K562 (cell line): ENCODE measurements around the gene CCDC194. TPM values are rescaled to one million over a fixed set of nuclear protein-coding genes. Genes with fewer than 3 reads are reported as not detected.

Experiments
- BCOR ChIP-seq: fragments of 450-650 bp; IDR thresholded peaks from 2 replicates; pipeline ENCODE4 v1.6.1; 2016
- BRD4 ChIP-seq: fragments of 200-600 bp; sonication (generic); IDR thresholded peaks from 2 replicates; pipeline ENCODE4 v1.6.1; 2017; ENCODE audit warnings: inconsistent platforms
- CAMTA2 ChIP-seq: fragments of 250-450 bp; sonication (Bioruptor Pico); conservative IDR thresholded peaks from 2 replicates; pipeline ENCODE4 v1.5.1; 2022
- CHD1 ChIP-seq: fragments of 200-600 bp; sonication (generic); IDR thresholded peaks from one replicate; pipeline ENCODE4 v1.6.1; 2012; ENCODE audit warnings: mild to moderate bottlenecking, moderate library complexity, low read length, inconsistent platforms
- CREB3L1 ChIP-seq: fragments of 450-650 bp; IDR thresholded peaks from 2 replicates; pipeline ENCODE4 v1.6.1; 2014; ENCODE audit warnings: low read depth, mild to moderate bottlenecking, moderate library complexity, borderline replicate concordance
- CREBBP ChIP-seq: IDR thresholded peaks from one replicate; pipeline ENCODE4 v1.6.1; 2012; ENCODE audit warnings: low read depth, mild to moderate bottlenecking, control low read depth, inconsistent platforms, low read length
- EHMT2 ChIP-seq: fragments of 450-650 bp; IDR thresholded peaks from 2 replicates; pipeline ENCODE4 v1.6.1; 2018; ENCODE audit warnings: antibody characterized with exemption
- ESRRB ChIP-seq: fragments of 250-450 bp; sonication (Bioruptor Pico); IDR thresholded peaks from 2 replicates; pipeline ENCODE4 v1.5.0; 2020; ENCODE audit warnings: mild to moderate bottlenecking, moderate library complexity, borderline replicate concordance
- FOXK2 ChIP-seq, 2 experiments: fragments of 450-650 bp; IDR thresholded peaks in 1 of 2; conservative IDR thresholded peaks in 1 of 2; 2 replicates each; pipeline ENCODE4 v1.6.1; 2016; ENCODE audit warnings: low read depth in 2 of 2, mild to moderate bottlenecking in 1 of 2
- GABPB1 ChIP-seq: sonication (generic); formaldehyde crosslinking; IDR thresholded peaks from 2 replicates; pipeline ENCODE4 v1.8.0; 2022; ENCODE audit warnings: mild to moderate bottlenecking, missing genetic modification reagents
- GMEB1 ChIP-seq: fragments of 250-450 bp; sonication (Bioruptor Pico); IDR thresholded peaks from 2 replicates; pipeline ENCODE4 v1.4.0; 2020; ENCODE audit warnings: mild to moderate bottlenecking
- HSF4 ChIP-seq: fragments of 250-450 bp; sonication (Bioruptor Pico); IDR thresholded peaks from 2 replicates; pipeline ENCODE4 v2.1.2; 2022; ENCODE audit warnings: mild to moderate bottlenecking, moderate library complexity, borderline replicate concordance
- KAT2B ChIP-seq: IDR thresholded peaks from one replicate; pipeline ENCODE4 v1.6.1; 2012; ENCODE audit warnings: low read depth, mild to moderate bottlenecking, control low read depth, inconsistent platforms, low read length, moderate library complexity
- LCOR ChIP-seq: sonication (generic); formaldehyde crosslinking; IDR thresholded peaks from 2 replicates; pipeline ENCODE4 v1.8.0; 2022; ENCODE audit warnings: mild to moderate bottlenecking, missing genetic modification reagents
- MBD2 ChIP-seq: sonication (generic); IDR thresholded peaks from 2 replicates; pipeline ENCODE4 v1.6.1; 2016; ENCODE audit warnings: low read depth, borderline replicate concordance
- MXD1 ChIP-seq: fragments of 250-450 bp; sonication (Bioruptor Pico); IDR thresholded peaks from 2 replicates; pipeline ENCODE4 v1.8.0; 2021; ENCODE audit warnings: borderline replicate concordance, mild to moderate bottlenecking, moderate library complexity; ENCODE audit not compliant: poor library complexity, severe bottlenecking
- NCOR1 ChIP-seq: fragments of 450-650 bp; IDR thresholded peaks from 2 replicates; pipeline ENCODE4 v1.6.1; 2016; ENCODE audit warnings: mild to moderate bottlenecking, moderate library complexity
- SP2 ChIP-seq: IDR thresholded peaks from 2 replicates; pipeline ENCODE4 v1.6.1; 2011; ENCODE audit warnings: mild to moderate bottlenecking, low read depth, low read length, moderate library complexity; ENCODE audit not compliant: poor library complexity, severe bottlenecking; ENCODE audit errors: extremely low read depth
- STAG1 ChIP-seq: sonication (generic); formaldehyde crosslinking; IDR thresholded peaks from 2 replicates; pipeline ENCODE4 v1.5.0; 2020; ENCODE audit warnings: missing genetic modification reagents, borderline replicate concordance
- TEAD2 ChIP-seq: fragments of 450-650 bp; IDR thresholded peaks from 2 replicates; pipeline ENCODE4 v1.6.1; 2016; ENCODE audit warnings: missing genetic modification characterization, control low read depth, missing compliant biosample characterization
- ZMIZ1 ChIP-seq, 2 experiments: fragments of 150-350 bp in 1 of 2; IDR thresholded peaks; 2 replicates each; pipeline ENCODE4 v1.6.1; 2012 to 2016; ENCODE audit warnings: low read depth in 2 of 2, low read length in 2 of 2, mild to moderate bottlenecking in 1 of 2, moderate library complexity in 1 of 2
- ZNF583 ChIP-seq: fragments of 250-450 bp; sonication (Bioruptor Pico); IDR thresholded peaks from 2 replicates; pipeline ENCODE4 v1.4.0; 2020
- ZNF780A ChIP-seq: fragments of 250-450 bp; sonication (Bioruptor Pico); IDR thresholded peaks from 2 replicates; pipeline ENCODE4 v1.5.0; 2021; ENCODE audit warnings: mild to moderate bottlenecking
- ZNF830 ChIP-seq: fragments of 250-450 bp; sonication (Bioruptor Pico); IDR thresholded peaks from 2 replicates; pipeline ENCODE4 v1.5.0; 2021; ENCODE audit warnings: mild to moderate bottlenecking
- polyA plus RNA-seq, 8 experiments: library from polyadenylated mRNA; depleted of rRNA in 4 of 8; stranded (reverse) in 5 of 8; unstranded in 3 of 8; fragments of >200 nt; fragmentation: Nextera tagmentation in 2 of 8; fragmentation: Illumina TruSeq in 1 of 8; extraction: Ambion mirVana in 2 of 8; extraction: Trizol in 1 of 8; gene quantifications; 2 replicates each; pipeline versions ENCODE4 v1.2.1 to v1.2.3, GENCODE V29; 2011 to 2014; ENCODE audit warnings: inconsistent platforms in 1 of 8, missing spikeins in 1 of 8
- total RNA-seq, 7 experiments: library from RNA; depleted of rRNA in 6 of 7; stranded (reverse); fragments of >200 nt in 6 of 7; fragmentation: Illumina TruSeq in 2 of 7; extraction: Trizol in 2 of 7; gene quantifications; 2 replicates each; pipeline versions ENCODE4 v1.2.1 to v1.2.3, GENCODE V29; 2011 to 2021; ENCODE audit warnings: low replicate concordance in 1 of 7

The CCDC194 gene
- total and polyA plus RNA-seq, 9 of the 15 experiments (the other 6 are each of a cell fraction or from before 2014, with no cell fraction given) = 0.13 to 1.3 (median 0.39) TPM; not detected in 3

- TF ChIP-seq CREBBP (no peak), GABPB1 (peak; percentile 79), CHD1 (no peak), CREB3L1 (peak; percentile 95), BRD4 (no peak), NCOR1 (no peak), STAG1 (CRISPR knock-in tag) (peak; percentile 88), KAT2B (no peak), ZNF780A (CRISPR knock-in tag) (no peak), FOXK2 (conservative IDR thresholded peaks at IDR 0.05 in 1 of 2, IDR thresholded peaks at IDR 0.05 in 1 of 2; ENCODE audit: low read depth in 2 of 2) (peak; percentile 49 to 76; a peak in 3 of 4 replicates), SP2 (no peak), ESRRB (no peak), LCOR (CRISPR knock-in tag) (no peak; the same call in 1 of the 2 replicates), ZMIZ1 (IDR thresholded peaks at IDR 0.05; ENCODE audit: low read depth in 2 of 2, low read length in 2 of 2) (no peak), BCOR (peak; percentile 100), HSF4 (CRISPR knock-in tag) (no peak), ZNF583 (no peak), GMEB1 (no peak), ZNF830 (CRISPR knock-in tag) (peak; percentile 79; the same call in 1 of the 2 replicates), CAMTA2 (CRISPR knock-in tag) (no peak), TEAD2 (tag) (no peak), EHMT2 (peak; percentile 66; the same call in 1 of the 2 replicates), MXD1 (CRISPR knock-in tag) (no peak), MBD2 (no peak)
Observed at GRCh38 chr19:17394891-17395415, 957 bp upstream of the CCDC194 start (continued).
